CD4-positive, alpha-beta T cell (primary cell): ENCODE measurements around the gene TRMT10A. TPM values are rescaled to one million over a fixed set of nuclear protein-coding genes. Genes with fewer than 3 reads are reported as not detected.

Experiments
- ATAC-seq: fragments of 200-7000 bp; cut with Tn5 transposase; one replicate; pipeline ENCODE4 v1.10.0; 2022; ENCODE audit warnings: mild to moderate bottlenecking; ENCODE audit not compliant: poor library complexity
- CTCF ChIA-PET: fragments of 350-600 bp; sonication (Branson Sonifier 250); formaldehyde crosslinking; loops from one replicate; lab custom pipeline; 2021; ENCODE audit warnings: antibody characterized with exemption, inconsistent platforms; lab: Charles Lee
- POLR2A ChIA-PET: fragments of 350-600 bp; sonication (Branson Sonifier 250); formaldehyde crosslinking; loops from one replicate; lab custom pipeline; 2021; ENCODE audit warnings: antibody characterized with exemption, inconsistent platforms; lab: Charles Lee
- DNase-seq, 14 experiments: peaks; one replicate each; pipeline ENCODE4 v3.0.0-alpha.2; 2013 to 2020; ENCODE audit warnings: mixed read lengths in 2 of 14
- H3K27ac ChIP-seq, 2 donors: one replicate each; pipeline versions ENCODE4 v1.5.1 to v1.7.0; 2013; ENCODE audit warnings: low read length in 2 of 2, low read depth in 1 of 2, mild to moderate bottlenecking in 1 of 2
- H3K27me3 ChIP-seq, 2 experiments: 1 replicate in 1 of 2; 2 replicates in 1 of 2; pipeline versions ENCODE4 v1.6.1 to v1.7.0; 2013; ENCODE audit warnings: low read length in 2 of 2, control low read depth in 1 of 2, mild to moderate bottlenecking in 1 of 2, moderate library complexity in 1 of 2; ENCODE audit not compliant: insufficient read depth in 2 of 2, control insufficient read depth in 1 of 2
- H3K36me3 ChIP-seq: one replicate; pipeline ENCODE4 v1.6.1; 2013; ENCODE audit warnings: low read length, control low read depth; ENCODE audit not compliant: insufficient read depth
- H3K4me1 ChIP-seq: one replicate; pipeline ENCODE4 v1.6.1; 2013; ENCODE audit warnings: low read length, control low read depth; ENCODE audit not compliant: insufficient read depth
- H3K4me3 ChIP-seq: one replicate; pipeline ENCODE4 v1.5.1; 2013; ENCODE audit warnings: mild to moderate bottlenecking, low read length, moderate library complexity
- H3K9me3 ChIP-seq, 2 experiments: 1 replicate in 1 of 2; 2 replicates in 1 of 2; pipeline versions ENCODE4 v1.6.1 to v1.7.0; 2013; ENCODE audit warnings: low read length in 2 of 2, mild to moderate bottlenecking in 2 of 2, control low read depth in 1 of 2, moderate library complexity in 1 of 2; ENCODE audit not compliant: control insufficient read depth in 1 of 2, insufficient read depth in 1 of 2
- H3K27ac Mint-ChIP-seq: one replicate; pipeline ENCODE4 v1.8.0; 2020; ENCODE audit warnings: mixed read lengths
- H3K27me3 Mint-ChIP-seq: one replicate; pipeline ENCODE4 v1.8.0; 2021; ENCODE audit warnings: mixed read lengths
- H3K36me3 Mint-ChIP-seq: one replicate; pipeline ENCODE4 v1.8.0; 2021; ENCODE audit warnings: low read depth, mixed read lengths
- H3K4me1 Mint-ChIP-seq: one replicate; pipeline ENCODE4 v1.8.0; 2021; ENCODE audit warnings: low read depth, mixed read lengths
- H3K4me3 Mint-ChIP-seq: one replicate; pipeline ENCODE4 v1.8.0; 2020; ENCODE audit warnings: mild to moderate bottlenecking, mixed read lengths
- H3K9me3 Mint-ChIP-seq: one replicate; pipeline ENCODE4 v1.8.0; 2020; ENCODE audit warnings: mixed read lengths
- CTCF ChIP-seq: fragments of 200-600 bp; IDR thresholded peaks from one replicate; pipeline ENCODE4 v1.8.0; 2022; ENCODE audit warnings: antibody characterized with exemption, mild to moderate bottlenecking
- intact Hi-C, 2 experiments: fragments of 100-400 bp; cut with DNase I in 1 of 2; cut with micrococcal nuclease in 1 of 2; formaldehyde crosslinking; loops; one replicate each; pipeline versions ENCODE4 v1.15.1 to v1.9.0; 2023 to 2025; cut with DNase I, micrococcal nuclease
- total RNA-seq, 174 experiments: library from RNA in 2 of 174; stranded (reverse) in 2 of 174; gene quantifications; one replicate each; pipeline ENCODE4 v1.2.3 and lab custom pipeline; 2021 to 2026

TRMT10A gene
- total RNA-seq, 2 experiments from 2014 or later = 1.6 to 2.0 TPM

- no peak within 1 kb of the TSS for H3K27ac ChIP-seq
- Mint-ChIP-seq H3K4me1 (no peaks in the 10 kb centered on the region), H3K4me3 (no peak within 1 kb of the TSS), H3K27ac (no peak within 1 kb of the TSS), H3K36me3 (no peaks in the 10 kb centered on the region), H3K27me3 (peaks cover 72% of the 10 kb centered on the region), H3K9me3 (no peaks in the 10 kb centered on the region)
- H3K9me3 ChIP-seq = no peaks in the 10 kb centered on the region
- ChIA-PET POLR2A (no interaction called here), CTCF (no interaction called here)
- no peaks in the 10 kb centered on the region for H3K4me1 ChIP-seq
- no peak for TF ChIP-seq CTCF
- H3K4me3 ChIP-seq = no peak within 1 kb of the TSS
- intact Hi-C loops = no loop called here
- peaks cover 3 to 40% of the 10 kb centered on the region in 2 experiments for H3K27me3 ChIP-seq
- no peak for ATAC-seq
- H3K36me3 ChIP-seq = no peaks in the 10 kb centered on the region
- no peak for DNase-seq
These were observed 10.9 kb upstream of the TRMT10A start, which contains the start of gene MTTP for GRCh38 chr4:99574530-99575324. MTTP (plus strand) TSS chr4:99574824; CDS start chr4:99574910, 86 bp downstream.

DNA sequence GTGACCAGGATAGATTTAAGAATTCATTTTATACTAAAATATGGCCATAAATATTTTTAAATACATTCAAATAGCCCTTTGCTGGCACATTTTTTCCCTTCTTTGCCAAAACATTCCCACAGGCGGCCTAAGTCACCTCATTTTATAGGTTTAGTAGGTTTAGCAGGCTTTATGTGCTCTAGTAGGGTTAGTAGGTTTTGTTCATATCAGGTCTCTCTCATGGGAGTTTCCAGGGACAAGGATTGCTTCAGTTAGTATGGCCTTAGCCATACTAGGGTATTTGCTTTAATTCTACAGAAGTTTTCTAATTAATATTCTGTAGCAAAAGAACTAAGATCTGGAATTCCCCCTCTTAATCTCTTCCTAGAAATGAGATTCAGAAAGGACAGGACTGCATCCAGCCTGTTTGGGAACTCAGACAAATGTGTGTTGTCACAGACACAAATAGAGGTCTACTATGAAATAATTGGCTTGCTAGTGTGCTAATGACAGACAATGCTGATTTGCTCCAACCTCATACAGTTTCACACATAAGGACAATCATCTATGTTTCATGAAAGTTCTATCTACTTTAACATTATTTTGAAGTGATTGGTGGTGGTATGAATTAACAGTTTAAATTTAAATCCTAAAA is 10.0 kb upstream of the TRMT10A start:
- peaks cover 73% of the 10 kb centered on the region for H3K27me3 Mint-ChIP-seq

More for the DNA sequence above, 10.0 kb upstream of the TRMT10A start:
- Histone ChIP-seq H3K9me3 (no peaks in the 10 kb centered on the region), H3K4me1 (no peaks in the 10 kb centered on the region), H3K4me3 (no peak overlapping the region), H3K27ac (no peak overlapping the region), H3K36me3 (no peaks in the 10 kb centered on the region), H3K27me3 (peaks cover 3 to 33% of the 10 kb centered on the region in 2 experiments)
- ChIA-PET CTCF (no interaction called here), POLR2A (interaction anchor here (0.7 kb wide), 1 partner anchor 10 kb away, joined by 3 read pairs; the partner anchor contains the start of gene TRMT10A)
- no peaks in the 10 kb centered on the region for H3K4me1 Mint-ChIP-seq
- ATAC-seq = no peak
- DNase-seq = no peak
- H3K36me3 Mint-ChIP-seq = no peaks in the 10 kb centered on the region
- no peak overlapping the region for H3K4me3 Mint-ChIP-seq
- intact Hi-C loops = no loop called here
- no peak for TF ChIP-seq CTCF
- H3K9me3 Mint-ChIP-seq = no peaks in the 10 kb centered on the region
- H3K27ac Mint-ChIP-seq = no peak overlapping the region
